Astrocyte of the spinal cord (primary cell): ENCODE data around the gene DHRS7C.

Source experiments
- DNase-seq: peaks from one replicate; pipeline ENCODE4 v3.0.0; 2011; ENCODE audit warnings: low read depth, low spot score
- H3K4me3 ChIP-seq: 2 replicates; pipeline ENCODE4 v1.5.1; 2011; ENCODE audit warnings: low read depth, mild to moderate bottlenecking, low read length, moderate library complexity
- in situ Hi-C: cut with HindIII; loops from 2 replicates; pipeline ENCODE4 v1.10.0; 2017; ENCODE audit warnings: low sequenced_read_pairs
- TF ChIP-seq, protein P1 (sequence below): IDR thresholded peaks from 2 replicates; pipeline ENCODE4 v1.5.1; 2012; ENCODE audit warnings: low read depth, mild to moderate bottlenecking, low read length, inconsistent platforms

The DHRS7C gene

GRCh38 chr17:9811086-9811485 lies 19.7 kb upstream of the DHRS7C start:
- in situ Hi-C loops = no loop called here
- H3K4me3 ChIP-seq = no peak overlapping the region
- TF ChIP-seq, protein P1, sequence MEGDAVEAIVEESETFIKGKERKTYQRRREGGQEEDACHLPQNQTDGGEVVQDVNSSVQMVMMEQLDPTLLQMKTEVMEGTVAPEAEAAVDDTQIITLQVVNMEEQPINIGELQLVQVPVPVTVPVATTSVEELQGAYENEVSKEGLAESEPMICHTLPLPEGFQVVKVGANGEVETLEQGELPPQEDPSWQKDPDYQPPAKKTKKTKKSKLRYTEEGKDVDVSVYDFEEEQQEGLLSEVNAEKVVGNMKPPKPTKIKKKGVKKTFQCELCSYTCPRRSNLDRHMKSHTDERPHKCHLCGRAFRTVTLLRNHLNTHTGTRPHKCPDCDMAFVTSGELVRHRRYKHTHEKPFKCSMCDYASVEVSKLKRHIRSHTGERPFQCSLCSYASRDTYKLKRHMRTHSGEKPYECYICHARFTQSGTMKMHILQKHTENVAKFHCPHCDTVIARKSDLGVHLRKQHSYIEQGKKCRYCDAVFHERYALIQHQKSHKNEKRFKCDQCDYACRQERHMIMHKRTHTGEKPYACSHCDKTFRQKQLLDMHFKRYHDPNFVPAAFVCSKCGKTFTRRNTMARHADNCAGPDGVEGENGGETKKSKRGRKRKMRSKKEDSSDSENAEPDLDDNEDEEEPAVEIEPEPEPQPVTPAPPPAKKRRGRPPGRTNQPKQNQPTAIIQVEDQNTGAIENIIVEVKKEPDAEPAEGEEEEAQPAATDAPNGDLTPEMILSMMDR = no peak
- DNase-seq = no peak

DNA sequence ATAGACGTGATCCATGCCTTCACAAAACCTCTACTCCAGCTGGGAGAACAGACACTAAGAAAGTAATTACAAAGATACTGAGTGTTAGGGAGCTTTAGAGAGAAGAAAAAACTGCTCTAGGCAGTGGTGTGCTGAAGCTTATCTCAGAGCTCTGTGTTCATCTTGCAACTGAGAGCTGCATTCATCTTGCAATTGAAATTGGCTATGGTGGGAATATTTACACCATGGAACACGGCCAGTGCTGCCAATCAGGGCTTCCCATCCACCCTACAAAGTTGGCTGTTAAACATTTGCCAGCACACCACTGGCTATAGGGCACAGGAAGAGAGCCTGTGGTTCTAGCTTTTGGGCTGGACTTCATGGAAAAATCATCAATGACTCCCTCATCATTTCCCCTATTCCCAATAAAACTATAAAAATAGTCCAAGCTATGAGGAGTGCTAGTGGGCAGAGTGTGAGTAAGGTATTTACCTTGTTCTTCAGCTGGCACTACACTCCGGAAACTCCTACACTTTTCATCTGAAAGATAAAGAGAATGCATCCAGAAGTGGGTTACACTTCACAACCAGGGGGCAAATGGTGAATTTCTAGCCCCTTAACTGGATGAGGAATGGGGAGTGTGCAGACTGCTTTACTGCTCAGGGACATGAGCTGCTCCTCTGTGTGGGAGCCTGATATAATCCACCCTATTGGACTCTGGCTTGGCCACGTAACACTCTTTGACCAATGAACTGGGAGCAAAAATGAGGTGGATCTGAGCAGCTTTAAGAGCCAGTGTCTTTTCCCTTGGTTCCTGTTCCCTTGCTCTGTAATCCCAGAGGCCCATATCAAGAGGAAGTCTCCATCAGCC lies 18.9 kb upstream of the DHRS7C start:
- H3K4me3 ChIP-seq = no peak overlapping the region
- no peak for DNase-seq
- in situ Hi-C loops = no loop called here
- TF ChIP-seq, protein P1 = no peak

GRCh38 chr17:9809409-9809808 lies 18.0 kb upstream of the DHRS7C start:
- in situ Hi-C loops = no loop called here
- no peak overlapping the region for H3K4me3 ChIP-seq
- TF ChIP-seq, protein P1 = no peak
- DNase-seq = no peak

- in situ Hi-C loops = no loop called here
- TF ChIP-seq, protein P1 = no peak
- H3K4me3 ChIP-seq = no peak overlapping the region
- no peak for DNase-seq
These were observed 15.3 kb upstream of the DHRS7C start for GRCh38 chr17:9806699-9807098.

DNA sequence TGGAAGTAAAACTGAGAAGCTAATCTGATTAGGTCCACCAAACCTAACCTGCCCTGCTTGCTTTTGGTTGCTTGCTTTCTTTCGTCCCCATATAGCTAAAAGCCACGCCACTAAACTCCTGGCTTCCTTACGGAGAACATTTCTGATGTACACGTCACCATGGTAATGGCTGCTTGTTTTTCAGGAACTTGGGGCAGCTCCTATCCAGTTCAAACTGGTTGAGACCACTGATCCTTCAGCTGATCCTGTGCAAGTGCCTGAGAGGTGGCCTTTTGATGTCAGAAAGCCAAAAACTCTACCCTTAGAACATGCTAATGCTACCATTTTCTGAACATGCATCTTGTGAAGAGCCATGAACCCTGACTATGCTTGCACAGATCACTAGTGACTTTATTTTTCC lies 14.4 kb upstream of the DHRS7C start:
- no peak for DNase-seq
- in situ Hi-C loops = no loop called here
- no peak overlapping the region for H3K4me3 ChIP-seq
- TF ChIP-seq, protein P1 = no peak

DNA sequence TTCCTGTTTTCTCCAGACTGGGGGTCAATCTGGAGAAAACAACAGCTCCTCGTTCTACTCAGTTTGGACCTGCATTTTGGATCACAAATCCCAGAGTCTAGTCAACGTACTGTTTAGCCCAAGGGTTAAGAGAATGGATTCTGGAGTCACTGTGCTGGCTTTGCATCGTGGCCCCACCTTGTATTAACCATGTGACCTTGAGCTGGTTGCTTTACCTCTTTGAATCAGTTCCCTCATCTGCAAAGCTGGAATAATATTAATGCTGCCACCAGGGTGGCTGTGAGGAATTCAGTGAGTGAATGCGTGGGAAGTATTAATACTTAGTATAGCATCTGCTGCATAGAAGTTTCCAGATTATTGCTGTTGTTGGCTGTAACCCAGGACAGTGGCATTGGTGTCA lies 11.3 kb upstream of the DHRS7C start:
- in situ Hi-C loops = no loop called here
- DNase-seq = no peak
- no peak overlapping the region for H3K4me3 ChIP-seq
- TF ChIP-seq, protein P1 = no peak
